Ovary (tissue), 9 donors: ENCODE data around the gene ANK3. TPM values are rescaled to one million over a fixed set of nuclear protein-coding genes. Genes with fewer than 3 reads are reported as not detected.

Experiments
- DNase-seq, 5 donors: peaks; one replicate each; pipeline ENCODE4 v3.0.0-alpha.2; 2019 to 2020
- H3K27ac ChIP-seq, 2 donors: fragments of 200-600 bp; one replicate each; pipeline versions ENCODE4 v1.5.1 to v1.8.0; 2019 to 2022
- H3K27me3 ChIP-seq: fragments of 200-600 bp; one replicate; pipeline ENCODE4 v1.8.0; 2022
- H3K36me3 ChIP-seq: fragments of 200-600 bp; sonication (generic); one replicate; pipeline ENCODE4 v1.5.1; 2019
- H3K4me1 ChIP-seq: one replicate; pipeline ENCODE4 v1.8.1; 2013; ENCODE audit warnings: mild to moderate bottlenecking, moderate library complexity; ENCODE audit not compliant: insufficient read depth
- H3K4me3 ChIP-seq: fragments of 200-600 bp; sonication (generic); one replicate; pipeline ENCODE4 v1.5.1; 2017
- H3K9me3 ChIP-seq, 2 donors: fragments of 200-600 bp in 1 of 2; sonication (generic) in 1 of 2; one replicate each; pipeline versions ENCODE4 v1.5.1 to v1.8.1; 2013 to 2019; ENCODE audit warnings: mild to moderate bottlenecking in 1 of 2, moderate library complexity in 1 of 2
- EP300 ChIP-seq: sonication (generic); formaldehyde crosslinking; IDR thresholded peaks from one replicate; pipeline ENCODE4 v1.6.1; 2017; ENCODE audit warnings: antibody characterized with exemption
- POLR2A ChIP-seq: fragments of 450-650 bp; IDR thresholded peaks from one replicate; pipeline ENCODE4 v1.6.1; 2017; ENCODE audit warnings: antibody characterized with exemption, mild to moderate bottlenecking, moderate library complexity
- WGBS, 3 donors: extraction: QIAGEN DNeasy Blood & Tissue Kit in 1 of 3; methylation state at CpG; one replicate each; pipeline versions ENCODE4 v1.1.5 to v1.1.7; 2013 to 2017; 5-methylcytosine and 5-hydroxymethylcytosine counted together
- intact Hi-C, 4 donors: fragments of 100-400 bp; cut with DNase I; formaldehyde crosslinking; loops; one replicate each; pipeline versions ENCODE4 v1.11.0 to v1.15.1; 2022 to 2023
- polyA plus RNA-seq, 2 donors: library from polyadenylated mRNA; stranded (reverse); fragments of 200-250 nt in 1 of 2; fragments of 350-450 nt in 1 of 2; fragmentation: Illumina TruSeq in 1 of 2; extraction: RNeasy Lipid Tissue Mini Kit (QIAGEN cat#74804) in 1 of 2; gene quantifications; one replicate each; pipeline ENCODE4 v1.2.3, GENCODE V29; 2013 to 2014
- total RNA-seq, 7 donors: library from RNA; depleted of rRNA in 2 of 7; stranded (reverse); fragments of >200 nt in 2 of 7; fragmentation: NEBNext Ultra II Directional in 3 of 7; extraction: Animal tissue kit (Norgen Biotek cat#: 25700) in 3 of 7; gene quantifications; one replicate each; pipeline versions ENCODE4 v1.1.0 to v1.2.4, GENCODE V29; 2016 to 2023
- TF ChIP-seq, protein P1 (sequence below), 3 donors: fragments of 450-650 bp in 2 of 3; fragments of 200-600 bp in 1 of 3; IDR thresholded peaks; one replicate each; pipeline versions ENCODE4 v1.5.1 to v1.8.0; 2016 to 2022; ENCODE audit warnings: antibody characterized with exemption in 3 of 3, mild to moderate bottlenecking in 1 of 3
- donor health status: DM: no; HTN: no; CAD: no; lungs with moderate emphysema.
- donor health status: DM: no; HTN: no; CAD: no.
- donor health status: Bipolar disorder and iron deficiency.
- donor health status: DM: yes; HTN: yes; CAD: no.
- donor health status: DM: no; HTN: no; CAD: no.
- donor health status: DM: yes; HTN: yes; CAD: no.

The ANK3 gene
- total and polyA plus RNA-seq, 9 donors: 11.4 to 74.1 (median 28.3) TPM

DNA sequence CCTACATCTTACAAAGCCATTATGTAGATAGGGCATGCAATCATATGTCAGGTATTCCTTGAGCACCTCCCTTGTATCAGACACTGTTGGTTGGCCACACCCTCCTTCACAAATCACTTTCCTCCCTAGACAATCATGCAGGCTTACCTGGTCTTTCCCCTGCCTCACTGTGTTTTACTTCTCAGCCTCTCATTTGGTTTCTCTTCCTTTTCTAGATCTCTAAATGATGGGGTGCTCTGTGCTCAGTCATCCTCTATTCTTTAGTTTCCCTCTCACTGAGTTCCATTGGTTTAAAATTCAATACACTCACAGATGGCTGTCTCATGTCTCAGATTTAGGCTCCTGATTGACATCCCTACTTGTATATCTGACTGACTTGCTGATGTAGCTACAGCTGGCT is 31.4 kb downstream of the ANK3 start:
- no peaks in the 10 kb centered on the region for H3K9me3 ChIP-seq
- intact Hi-C loops: no loop called here
- H3K4me1 ChIP-seq: peaks cover 2% of the 10 kb centered on the region
- H3K27me3 ChIP-seq: no peaks in the 10 kb centered on the region
- H3K36me3 ChIP-seq: no peaks in the 10 kb centered on the region
- no peak for DNase-seq
- no peak overlapping the region for H3K27ac ChIP-seq
- TF ChIP-seq POLR2A (no peak), EP300 (no peak)
- TF ChIP-seq, protein P1, sequence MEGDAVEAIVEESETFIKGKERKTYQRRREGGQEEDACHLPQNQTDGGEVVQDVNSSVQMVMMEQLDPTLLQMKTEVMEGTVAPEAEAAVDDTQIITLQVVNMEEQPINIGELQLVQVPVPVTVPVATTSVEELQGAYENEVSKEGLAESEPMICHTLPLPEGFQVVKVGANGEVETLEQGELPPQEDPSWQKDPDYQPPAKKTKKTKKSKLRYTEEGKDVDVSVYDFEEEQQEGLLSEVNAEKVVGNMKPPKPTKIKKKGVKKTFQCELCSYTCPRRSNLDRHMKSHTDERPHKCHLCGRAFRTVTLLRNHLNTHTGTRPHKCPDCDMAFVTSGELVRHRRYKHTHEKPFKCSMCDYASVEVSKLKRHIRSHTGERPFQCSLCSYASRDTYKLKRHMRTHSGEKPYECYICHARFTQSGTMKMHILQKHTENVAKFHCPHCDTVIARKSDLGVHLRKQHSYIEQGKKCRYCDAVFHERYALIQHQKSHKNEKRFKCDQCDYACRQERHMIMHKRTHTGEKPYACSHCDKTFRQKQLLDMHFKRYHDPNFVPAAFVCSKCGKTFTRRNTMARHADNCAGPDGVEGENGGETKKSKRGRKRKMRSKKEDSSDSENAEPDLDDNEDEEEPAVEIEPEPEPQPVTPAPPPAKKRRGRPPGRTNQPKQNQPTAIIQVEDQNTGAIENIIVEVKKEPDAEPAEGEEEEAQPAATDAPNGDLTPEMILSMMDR (IDR thresholded peaks at IDR 0.05): no peak
- no peak overlapping the region for H3K4me3 ChIP-seq

DNA sequence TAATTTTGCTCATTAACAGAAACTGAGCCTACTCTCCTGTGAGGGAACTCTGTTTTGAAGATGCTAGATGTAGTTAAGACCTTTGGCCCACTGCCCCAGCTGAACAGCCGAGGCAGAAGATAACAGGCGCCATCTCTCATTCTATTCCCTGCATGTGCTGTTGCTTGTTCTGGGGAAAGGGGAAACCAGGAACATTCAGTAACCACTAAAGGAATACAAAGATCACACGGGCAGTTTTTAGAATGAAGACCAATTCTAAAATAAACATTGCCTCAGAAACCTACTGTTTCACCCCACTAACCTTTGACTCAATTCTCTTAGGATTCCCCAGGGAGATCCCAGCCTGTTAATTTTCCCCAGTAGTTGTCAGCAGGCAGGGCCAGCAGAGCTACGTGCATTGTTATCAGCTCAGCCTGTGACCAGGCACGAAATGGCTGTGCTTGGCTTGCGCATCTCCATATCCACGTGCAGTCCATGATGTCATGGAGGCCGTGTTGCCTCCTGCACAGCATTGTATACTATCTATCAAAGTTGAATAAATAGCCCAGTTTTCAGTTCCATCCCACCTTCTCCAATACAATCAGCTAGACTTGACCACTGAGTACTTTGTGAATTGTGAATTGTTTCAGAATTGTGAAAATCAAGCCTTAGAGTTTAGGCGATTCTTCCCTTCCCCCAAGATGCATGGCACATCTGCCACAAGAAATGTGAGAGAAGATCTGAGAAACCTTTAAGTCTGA is 36.0 kb downstream of the ANK3 start:
- no peak for TF ChIP-seq EP300
- TF ChIP-seq, protein P1 (IDR thresholded peaks at IDR 0.05): no peak
- no peak for TF ChIP-seq POLR2A
- peak; percentile 20 to 69 (median 34) for DNase-seq
- intact Hi-C loops: no loop called here

DNA sequence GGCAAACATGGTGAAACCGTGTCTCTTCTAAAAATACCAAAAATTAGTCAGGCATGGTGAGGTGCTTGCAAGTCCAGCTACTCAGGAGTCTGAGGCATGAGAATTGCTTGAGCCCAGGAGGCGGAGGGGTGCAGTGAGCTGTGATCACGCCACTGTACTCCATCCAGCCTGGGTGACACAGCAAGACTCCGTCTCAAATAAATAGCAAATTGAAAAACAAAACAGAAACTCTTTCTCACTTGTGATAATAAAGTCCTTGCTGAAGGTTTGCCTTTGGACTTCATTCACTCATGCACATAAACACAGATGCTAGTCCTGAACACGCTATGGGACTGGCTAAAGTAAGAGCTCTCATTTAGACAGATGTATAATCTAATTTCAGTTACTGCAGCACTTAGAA is 37.6 kb downstream of the ANK3 start:
- Histone ChIP-seq H3K36me3 (no peaks in the 10 kb centered on the region), H3K4me1 (peaks cover 4% of the 10 kb centered on the region), H3K27me3 (no peaks in the 10 kb centered on the region), H3K27ac (no peak overlapping the region), H3K9me3 (no peaks in the 10 kb centered on the region), H3K4me3 (no peak overlapping the region)
- no peak for DNase-seq
- TF ChIP-seq EP300 (no peak), POLR2A (no peak)
- TF ChIP-seq, protein P1 (IDR thresholded peaks at IDR 0.05): no peak
- 92 to 98% (median 96%) methylated on average over 5 of the region's 5 CpGs for WGBS, 3 donors
- intact Hi-C loops: no loop called here

More for the DNA sequence above, 36.0 kb downstream of the ANK3 start:
- Histone ChIP-seq H3K4me1 (peaks cover 4% of the 10 kb centered on the region), H3K27me3 (no peaks in the 10 kb centered on the region), H3K9me3 (no peaks in the 10 kb centered on the region), H3K36me3 (no peaks in the 10 kb centered on the region), H3K4me3 (no peak overlapping the region), H3K27ac (no peak overlapping the region)
- WGBS, 3 donors: 36 to 46% (median 44%) methylated on average over 9 of the region's 9 CpGs

DNA sequence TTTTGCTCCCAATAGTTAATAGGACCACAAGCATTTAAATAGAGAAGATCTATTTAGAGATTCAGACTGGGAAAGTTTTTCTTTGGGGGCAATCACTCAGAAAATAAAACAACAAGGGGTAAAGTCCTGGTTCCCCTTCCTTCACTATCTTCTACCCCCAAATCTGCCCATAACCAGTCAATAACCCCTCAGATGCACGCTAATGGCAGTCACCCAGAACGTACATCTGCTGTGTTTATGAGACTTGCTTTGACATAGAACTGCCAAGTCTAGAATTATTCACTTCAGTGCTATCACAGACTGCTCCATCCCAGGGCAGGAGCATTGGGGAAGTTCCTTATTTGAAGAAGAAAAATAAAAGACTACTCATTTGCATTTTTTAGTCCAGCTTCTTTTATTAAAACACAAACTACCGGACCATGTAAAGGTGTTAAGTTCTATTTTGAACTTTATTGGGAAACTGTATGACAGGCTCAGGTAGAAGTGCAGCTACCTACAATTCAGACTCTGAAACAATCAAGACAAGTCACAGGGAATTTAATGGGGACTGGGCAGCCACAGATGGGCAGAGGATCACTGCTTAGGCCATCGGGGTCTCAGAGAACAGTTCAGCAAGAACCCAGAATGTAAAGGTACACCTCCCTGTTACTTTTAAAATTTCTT is 38.4 kb downstream of the ANK3 start:
- no peak for DNase-seq
- Histone ChIP-seq H3K27me3 (no peaks in the 10 kb centered on the region), H3K27ac (no peak overlapping the region), H3K4me1 (peaks cover 4% of the 10 kb centered on the region), H3K36me3 (no peaks in the 10 kb centered on the region), H3K9me3 (no peaks in the 10 kb centered on the region), H3K4me3 (no peak overlapping the region)
- TF ChIP-seq EP300: no peak
- TF ChIP-seq POLR2A: no peak
- TF ChIP-seq, protein P1 (IDR thresholded peaks at IDR 0.05): no peak
- intact Hi-C loops: no loop called here
- WGBS, 3 donors: 46 to 53% (median 49%) methylated on average over 4 of the region's 4 CpGs
